ENCODE measurements around the gene FXYD6.

DNA sequence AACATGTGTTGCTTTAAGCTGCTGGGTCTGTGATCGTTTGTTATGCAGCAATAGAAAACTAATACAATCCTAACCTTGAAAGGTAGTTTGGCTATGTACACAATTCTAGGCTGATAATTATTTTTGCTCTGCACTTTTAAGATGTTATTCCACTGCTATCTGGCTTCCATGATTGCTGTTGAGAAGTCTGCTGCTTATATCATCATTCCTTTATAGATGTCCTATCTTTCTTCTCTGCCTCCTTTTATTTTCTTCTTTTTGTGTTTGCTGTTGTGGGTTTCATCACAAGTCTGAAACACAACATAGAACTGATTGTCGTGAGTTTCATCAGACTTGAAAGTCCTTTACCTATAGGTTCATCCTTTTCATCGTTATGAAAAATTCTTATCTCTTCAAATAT lies 24.1 kb downstream of the FXYD6 start:
- TF ChIP-seq, protein P1, sequence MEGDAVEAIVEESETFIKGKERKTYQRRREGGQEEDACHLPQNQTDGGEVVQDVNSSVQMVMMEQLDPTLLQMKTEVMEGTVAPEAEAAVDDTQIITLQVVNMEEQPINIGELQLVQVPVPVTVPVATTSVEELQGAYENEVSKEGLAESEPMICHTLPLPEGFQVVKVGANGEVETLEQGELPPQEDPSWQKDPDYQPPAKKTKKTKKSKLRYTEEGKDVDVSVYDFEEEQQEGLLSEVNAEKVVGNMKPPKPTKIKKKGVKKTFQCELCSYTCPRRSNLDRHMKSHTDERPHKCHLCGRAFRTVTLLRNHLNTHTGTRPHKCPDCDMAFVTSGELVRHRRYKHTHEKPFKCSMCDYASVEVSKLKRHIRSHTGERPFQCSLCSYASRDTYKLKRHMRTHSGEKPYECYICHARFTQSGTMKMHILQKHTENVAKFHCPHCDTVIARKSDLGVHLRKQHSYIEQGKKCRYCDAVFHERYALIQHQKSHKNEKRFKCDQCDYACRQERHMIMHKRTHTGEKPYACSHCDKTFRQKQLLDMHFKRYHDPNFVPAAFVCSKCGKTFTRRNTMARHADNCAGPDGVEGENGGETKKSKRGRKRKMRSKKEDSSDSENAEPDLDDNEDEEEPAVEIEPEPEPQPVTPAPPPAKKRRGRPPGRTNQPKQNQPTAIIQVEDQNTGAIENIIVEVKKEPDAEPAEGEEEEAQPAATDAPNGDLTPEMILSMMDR (conservative IDR thresholded peaks at IDR 0.05; ENCODE audit: low read length) = no peak
- TF ChIP-seq EZH2phosphoT487 (IDR thresholded peaks at IDR 0.05; ENCODE audit: borderline replicate concordance, low read depth, low read length) = no peak

All from OCI-LY7 (cell line).